GM08714 (cell line): Measurements from ENCODE around the gene PRPF31.

Experiments
- H3K4me3 ChIP-seq: fragments of 200-500 bp; sonication (Bioruptor generic); 2 replicates; pipeline ENCODE4 v1.5.1; 2014; ENCODE audit warnings: mild to moderate bottlenecking, low read length, inconsistent platforms
- ZNF274 ChIP-seq: IDR thresholded peaks from 2 replicates; pipeline ENCODE4 v1.6.1; 2012; ENCODE audit warnings: mild to moderate bottlenecking, low read depth, low read length

PRPF31 gene

GRCh38 chr19:54173951-54174834, 58.6 kb downstream of the PRPF31 start:
- TF ChIP-seq ZNF274, result no peak
- no peak overlapping the region for H3K4me3 ChIP-seq

DNA sequence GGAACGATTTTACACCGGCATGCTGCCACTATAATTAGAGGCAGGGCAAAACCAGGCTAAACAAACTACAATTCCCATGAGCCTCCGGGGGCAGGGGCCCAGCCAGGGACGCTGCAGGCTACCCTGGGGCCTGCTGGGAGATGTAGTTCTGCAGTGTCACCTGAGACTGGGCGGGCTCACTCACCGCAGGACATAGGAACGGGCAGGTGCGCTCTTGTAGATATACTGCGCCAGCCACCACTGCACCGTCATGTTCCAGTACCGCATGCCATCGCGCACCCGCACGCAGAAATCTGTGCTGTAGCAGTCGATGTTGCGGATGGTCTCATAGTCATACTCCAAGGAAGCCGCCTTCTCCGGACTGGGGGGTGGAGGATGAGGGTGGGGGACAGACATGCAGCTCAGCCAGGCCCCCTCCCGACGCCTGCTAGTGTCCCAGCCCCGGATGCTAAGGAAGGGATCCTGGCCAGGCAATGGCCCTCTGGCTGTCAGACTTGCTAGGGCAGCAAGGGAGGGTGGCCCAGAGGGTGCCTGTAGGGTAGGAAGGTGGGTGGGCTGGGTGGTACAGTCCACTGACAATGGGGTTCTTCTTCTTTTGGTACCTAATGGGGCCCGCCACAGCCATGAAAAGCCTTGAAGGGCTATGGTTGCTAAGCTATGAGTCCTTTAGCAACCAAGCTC, 63.2 kb downstream of the PRPF31 start:
- no peak overlapping the region for H3K4me3 ChIP-seq
- TF ChIP-seq ZNF274, result no peak

GRCh38 chr19:54179262-54179852, 63.8 kb downstream of the PRPF31 start:
- no peak overlapping the region for H3K4me3 ChIP-seq
- no peak for TF ChIP-seq ZNF274

DNA sequence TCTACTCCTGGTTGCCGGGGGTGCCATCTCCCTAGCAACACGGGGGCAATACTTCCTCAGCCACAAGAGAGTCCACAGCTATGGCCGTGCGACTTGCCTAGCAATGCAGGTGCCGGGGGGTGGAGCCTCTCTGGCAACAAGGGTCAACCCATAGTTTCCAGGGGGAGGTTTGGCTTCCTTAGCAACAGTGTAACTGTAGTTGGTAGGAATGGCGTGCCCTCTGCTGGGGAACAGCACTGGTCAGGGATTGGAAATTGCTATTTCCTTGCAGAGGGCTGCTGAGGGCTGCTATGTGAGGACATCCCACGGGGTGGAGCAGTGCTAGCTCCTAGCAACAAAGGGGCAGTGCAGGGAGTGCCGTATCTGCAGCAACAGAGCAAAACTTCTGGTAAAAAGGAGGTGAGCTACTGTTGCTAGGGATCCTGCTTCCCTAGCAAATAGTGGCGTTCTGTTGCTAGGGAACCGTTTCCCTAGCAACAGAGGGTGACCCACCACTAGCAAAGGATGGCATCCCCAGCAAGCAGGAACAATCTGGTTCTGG, 64.4 kb downstream of the PRPF31 start:
- no peak for TF ChIP-seq ZNF274
- no peak overlapping the region for H3K4me3 ChIP-seq

DNA sequence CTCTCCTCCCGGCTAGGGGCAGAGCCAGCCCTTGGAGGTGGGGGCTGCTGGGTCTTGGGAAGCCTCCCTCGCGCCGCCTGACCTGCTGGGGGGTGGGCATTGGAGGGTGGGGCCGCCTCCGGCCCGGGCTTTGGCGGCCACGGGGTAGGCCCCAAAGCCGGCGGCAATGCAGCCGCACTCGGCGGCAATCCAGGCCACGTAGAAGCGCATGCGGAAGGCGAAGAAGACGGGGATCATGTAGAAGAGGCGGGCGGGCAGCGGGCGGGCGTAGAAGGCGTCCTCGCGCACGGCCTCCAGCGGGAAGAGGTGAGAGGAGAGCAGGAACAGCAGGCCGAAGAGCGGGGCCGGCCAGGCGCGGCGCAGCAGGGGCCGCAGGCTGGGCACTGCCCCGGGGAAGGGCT, 65.1 kb downstream of the PRPF31 start:
- no peak for TF ChIP-seq ZNF274
- no peak overlapping the region for H3K4me3 ChIP-seq
